SK-N-MC (cell line): ENCODE measurements around the gene MDP1.

Experiments
- EZH2 ChIP-seq: fragments of 200-600 bp; sonication (generic); IDR thresholded peaks from one replicate; pipeline ENCODE4 v1.6.1; 2017; ENCODE audit warnings: antibody characterized with exemption
- FOXP2 ChIP-seq: optimal IDR thresholded peaks from 2 replicates; pipeline ENCODE3; 2011; ENCODE audit warnings: mild to moderate bottlenecking, moderate library complexity; ENCODE audit not compliant: insufficient read depth; ENCODE audit errors: extremely low read length, control extremely low read depth
- POLR2AphosphoS5 ChIP-seq: IDR thresholded peaks from 2 replicates; pipeline ENCODE4 v1.6.1; 2012; ENCODE audit warnings: mild to moderate bottlenecking, low read depth, low read length, borderline replicate concordance

- TF ChIP-seq EZH2 (no peak), POLR2AphosphoS5 (no peak), FOXP2 (no peak)
Measured at GRCh38 chr14:24167469-24168114, 48.3 kb downstream of the MDP1 start.
